Hepatocyte (in vitro differentiated cells): ENCODE data around the gene MAP3K6.

Experiments
- EZH2 ChIP-seq: fragments of 200-600 bp; sonication (generic); IDR thresholded peaks from 2 replicates; pipeline ENCODE4 v1.6.1; 2016; ENCODE audit warnings: antibody characterized with exemption, mild to moderate bottlenecking, borderline replicate concordance
- EZH2phosphoT487 ChIP-seq: fragments of 200-600 bp; sonication (generic); IDR thresholded peaks from one replicate; pipeline ENCODE4 v1.6.1; 2018; ENCODE audit warnings: antibody characterized with exemption, mild to moderate bottlenecking, low read depth, moderate library complexity; ENCODE audit not compliant: unreplicated experiment, severe bottlenecking
- TF ChIP-seq, protein P1 (sequence below): fragments of 200-600 bp; sonication (generic); IDR thresholded peaks from 2 replicates; pipeline ENCODE4 v1.5.1; 2016; ENCODE audit warnings: antibody characterized with exemption, mild to moderate bottlenecking; ENCODE audit not compliant: poor library complexity

- TF ChIP-seq, protein P1, sequence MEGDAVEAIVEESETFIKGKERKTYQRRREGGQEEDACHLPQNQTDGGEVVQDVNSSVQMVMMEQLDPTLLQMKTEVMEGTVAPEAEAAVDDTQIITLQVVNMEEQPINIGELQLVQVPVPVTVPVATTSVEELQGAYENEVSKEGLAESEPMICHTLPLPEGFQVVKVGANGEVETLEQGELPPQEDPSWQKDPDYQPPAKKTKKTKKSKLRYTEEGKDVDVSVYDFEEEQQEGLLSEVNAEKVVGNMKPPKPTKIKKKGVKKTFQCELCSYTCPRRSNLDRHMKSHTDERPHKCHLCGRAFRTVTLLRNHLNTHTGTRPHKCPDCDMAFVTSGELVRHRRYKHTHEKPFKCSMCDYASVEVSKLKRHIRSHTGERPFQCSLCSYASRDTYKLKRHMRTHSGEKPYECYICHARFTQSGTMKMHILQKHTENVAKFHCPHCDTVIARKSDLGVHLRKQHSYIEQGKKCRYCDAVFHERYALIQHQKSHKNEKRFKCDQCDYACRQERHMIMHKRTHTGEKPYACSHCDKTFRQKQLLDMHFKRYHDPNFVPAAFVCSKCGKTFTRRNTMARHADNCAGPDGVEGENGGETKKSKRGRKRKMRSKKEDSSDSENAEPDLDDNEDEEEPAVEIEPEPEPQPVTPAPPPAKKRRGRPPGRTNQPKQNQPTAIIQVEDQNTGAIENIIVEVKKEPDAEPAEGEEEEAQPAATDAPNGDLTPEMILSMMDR, result no peak
- TF ChIP-seq EZH2phosphoT487 (no peak), EZH2 (no peak)
Measured at GRCh38 chr1:27408151-27408550, 41.4 kb upstream of the MAP3K6 start.
